Ovary (tissue), 9 donors: Measurements from ENCODE around the gene STX5. TPM values are rescaled to one million over a fixed set of nuclear protein-coding genes. Genes with fewer than 3 reads are reported as not detected.
"Not testable (repeated sequence)": the region's sequence is repeated elsewhere in the genome, so short reads cannot be mapped to it uniquely, and the experiment has no call there.

Experiments used
- DNase-seq, 5 donors: peaks; one replicate each; pipeline ENCODE4 v3.0.0-alpha.2; 2019 to 2020
- H3K27ac ChIP-seq, 2 donors: fragments of 200-600 bp; one replicate each; pipeline versions ENCODE4 v1.5.1 to v1.8.0; 2019 to 2022
- H3K27me3 ChIP-seq: fragments of 200-600 bp; one replicate; pipeline ENCODE4 v1.8.0; 2022
- H3K36me3 ChIP-seq: fragments of 200-600 bp; sonication (generic); one replicate; pipeline ENCODE4 v1.5.1; 2019
- H3K4me1 ChIP-seq: one replicate; pipeline ENCODE4 v1.8.1; 2013; ENCODE audit warnings: mild to moderate bottlenecking, moderate library complexity; ENCODE audit not compliant: insufficient read depth
- H3K4me3 ChIP-seq: fragments of 200-600 bp; sonication (generic); one replicate; pipeline ENCODE4 v1.5.1; 2017
- H3K9me3 ChIP-seq, 2 donors: fragments of 200-600 bp in 1 of 2; sonication (generic) in 1 of 2; one replicate each; pipeline versions ENCODE4 v1.5.1 to v1.8.1; 2013 to 2019; ENCODE audit warnings: mild to moderate bottlenecking in 1 of 2, moderate library complexity in 1 of 2
- EP300 ChIP-seq: sonication (generic); formaldehyde crosslinking; IDR thresholded peaks from one replicate; pipeline ENCODE4 v1.6.1; 2017; ENCODE audit warnings: antibody characterized with exemption
- POLR2A ChIP-seq: fragments of 450-650 bp; IDR thresholded peaks from one replicate; pipeline ENCODE4 v1.6.1; 2017; ENCODE audit warnings: antibody characterized with exemption, mild to moderate bottlenecking, moderate library complexity
- WGBS, 3 donors: extraction: QIAGEN DNeasy Blood & Tissue Kit in 1 of 3; methylation state at CpG; one replicate each; pipeline versions ENCODE4 v1.1.5 to v1.1.7; 2013 to 2017; 5-methylcytosine and 5-hydroxymethylcytosine counted together
- intact Hi-C, 4 donors: fragments of 100-400 bp; cut with DNase I; formaldehyde crosslinking; loops; one replicate each; pipeline versions ENCODE4 v1.11.0 to v1.15.1; 2022 to 2023
- polyA plus RNA-seq, 2 donors: library from polyadenylated mRNA; stranded (reverse); fragments of 200-250 nt in 1 of 2; fragments of 350-450 nt in 1 of 2; fragmentation: Illumina TruSeq in 1 of 2; extraction: RNeasy Lipid Tissue Mini Kit (QIAGEN cat#74804) in 1 of 2; gene quantifications; one replicate each; pipeline ENCODE4 v1.2.3, GENCODE V29; 2013 to 2014
- total RNA-seq, 7 donors: library from RNA; depleted of rRNA in 2 of 7; stranded (reverse); fragments of >200 nt in 2 of 7; fragmentation: NEBNext Ultra II Directional in 3 of 7; extraction: Animal tissue kit (Norgen Biotek cat#: 25700) in 3 of 7; gene quantifications; one replicate each; pipeline versions ENCODE4 v1.1.0 to v1.2.4, GENCODE V29; 2016 to 2023
- TF ChIP-seq, protein P1 (sequence below), 3 donors: fragments of 450-650 bp in 2 of 3; fragments of 200-600 bp in 1 of 3; IDR thresholded peaks; one replicate each; pipeline versions ENCODE4 v1.5.1 to v1.8.0; 2016 to 2022; ENCODE audit warnings: antibody characterized with exemption in 3 of 3, mild to moderate bottlenecking in 1 of 3
- donor health status: DM: no; HTN: no; CAD: no; lungs with moderate emphysema.
- donor health status: DM: no; HTN: no; CAD: no.
- donor health status: Bipolar disorder and iron deficiency.
- donor health status: DM: yes; HTN: yes; CAD: no.
- donor health status: DM: no; HTN: no; CAD: no.
- donor health status: DM: yes; HTN: yes; CAD: no.

STX5 gene
- total and polyA plus RNA-seq, 9 donors, result 33.2 to 60.7 (median 49.1) TPM

GRCh38 chr11:62844154-62844553, 12.3 kb upstream of the STX5 start:
- intact Hi-C loops, result loop anchor here in 1 of 4 donors (5.0 kb wide), 1 partner anchor 117 kb away; the partner anchor contains the start of genes HNRNPUL2 and TTC9C
- Histone ChIP-seq H3K9me3 (no peaks in the 10 kb centered on the region), H3K27ac (no peak overlapping the region), H3K27me3 (no peaks in the 10 kb centered on the region), H3K36me3 (no peaks in the 10 kb centered on the region), H3K4me1 (no peaks in the 10 kb centered on the region), H3K4me3 (no peak overlapping the region)
- TF ChIP-seq, protein P1, sequence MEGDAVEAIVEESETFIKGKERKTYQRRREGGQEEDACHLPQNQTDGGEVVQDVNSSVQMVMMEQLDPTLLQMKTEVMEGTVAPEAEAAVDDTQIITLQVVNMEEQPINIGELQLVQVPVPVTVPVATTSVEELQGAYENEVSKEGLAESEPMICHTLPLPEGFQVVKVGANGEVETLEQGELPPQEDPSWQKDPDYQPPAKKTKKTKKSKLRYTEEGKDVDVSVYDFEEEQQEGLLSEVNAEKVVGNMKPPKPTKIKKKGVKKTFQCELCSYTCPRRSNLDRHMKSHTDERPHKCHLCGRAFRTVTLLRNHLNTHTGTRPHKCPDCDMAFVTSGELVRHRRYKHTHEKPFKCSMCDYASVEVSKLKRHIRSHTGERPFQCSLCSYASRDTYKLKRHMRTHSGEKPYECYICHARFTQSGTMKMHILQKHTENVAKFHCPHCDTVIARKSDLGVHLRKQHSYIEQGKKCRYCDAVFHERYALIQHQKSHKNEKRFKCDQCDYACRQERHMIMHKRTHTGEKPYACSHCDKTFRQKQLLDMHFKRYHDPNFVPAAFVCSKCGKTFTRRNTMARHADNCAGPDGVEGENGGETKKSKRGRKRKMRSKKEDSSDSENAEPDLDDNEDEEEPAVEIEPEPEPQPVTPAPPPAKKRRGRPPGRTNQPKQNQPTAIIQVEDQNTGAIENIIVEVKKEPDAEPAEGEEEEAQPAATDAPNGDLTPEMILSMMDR (IDR thresholded peaks at IDR 0.05), result no peak
- no peak for TF ChIP-seq EP300
- no peak for TF ChIP-seq POLR2A
- 94 to 95% (median 95%) methylated on average over 3 of the region's 3 CpGs for WGBS, 3 donors
- DNase-seq, result no peak

DNA sequence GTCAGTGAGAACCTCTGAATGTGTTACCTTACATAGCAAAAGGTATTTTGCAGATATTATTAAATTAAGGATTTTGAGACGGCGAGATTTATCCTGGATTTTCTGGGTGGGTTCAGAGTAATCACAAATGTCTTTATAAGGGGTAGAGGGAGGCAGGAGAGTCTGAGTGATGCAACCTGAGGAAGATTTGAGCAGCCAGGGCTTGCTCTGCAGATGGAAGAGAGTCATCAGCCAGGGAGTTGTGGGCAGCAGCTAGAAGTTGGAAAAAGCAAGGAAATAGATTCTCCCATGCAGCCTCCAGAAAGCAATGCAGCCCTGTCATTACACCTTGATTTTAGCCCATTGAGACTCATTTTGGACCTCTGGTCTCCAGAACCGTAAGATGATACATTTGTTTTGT, 11.6 kb upstream of the STX5 start:
- H3K4me1 ChIP-seq, result no peaks in the 10 kb centered on the region
- TF ChIP-seq, protein P1 (IDR thresholded peaks at IDR 0.05), result no peak
- TF ChIP-seq EP300 (no peak), POLR2A (no peak)
- H3K4me3 ChIP-seq, result no peak overlapping the region
- intact Hi-C loops, result loop anchor here in 1 of 4 donors (5.0 kb wide), 1 partner anchor 116 kb away; the partner anchor contains the start of genes HNRNPUL2 and TTC9C
- H3K27ac ChIP-seq, result no peak overlapping the region
- WGBS, 3 donors, result 91 to 96% (median 95%) methylated on average over 3 of the region's 3 CpGs
- H3K9me3 ChIP-seq, result no peaks in the 10 kb centered on the region
- no peak for DNase-seq
- no peaks in the 10 kb centered on the region for H3K36me3 ChIP-seq
- H3K27me3 ChIP-seq, result no peaks in the 10 kb centered on the region

DNA sequence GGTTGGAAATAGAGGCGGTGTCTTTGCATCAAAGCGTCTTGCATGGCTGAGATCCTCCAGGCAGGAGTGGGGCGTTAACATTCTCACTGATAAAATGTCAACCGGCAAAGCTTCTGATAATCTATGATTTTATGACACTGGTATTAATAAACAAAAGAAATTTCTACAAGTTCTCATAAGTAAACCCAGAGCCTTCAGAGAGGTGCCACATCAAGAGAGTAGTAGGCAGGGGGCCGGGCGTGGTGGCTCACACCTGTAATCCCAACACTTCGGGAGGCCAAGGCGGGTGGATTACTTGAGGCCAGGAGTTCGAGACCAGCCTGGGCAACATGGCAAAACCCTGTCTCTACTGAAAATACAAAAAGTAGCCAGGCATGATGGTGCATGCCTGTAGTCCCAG, 11.0 kb upstream of the STX5 start:
- H3K36me3 ChIP-seq, H3K4me1 ChIP-seq, H3K9me3 ChIP-seq, H3K4me3 ChIP-seq, DNase-seq, H3K27me3 ChIP-seq: not testable (repeated sequence)
- intact Hi-C loops, result loop anchor here in 1 of 4 donors (5.0 kb wide), 1 partner anchor 116 kb away; the partner anchor contains the start of genes HNRNPUL2 and TTC9C
- WGBS, 3 donors, result 80 to 85% (median 81%) methylated on average over 9 of the region's 9 CpGs
- H3K27ac ChIP-seq, result peak overlapping the region; percentile 95 to 98

DNA sequence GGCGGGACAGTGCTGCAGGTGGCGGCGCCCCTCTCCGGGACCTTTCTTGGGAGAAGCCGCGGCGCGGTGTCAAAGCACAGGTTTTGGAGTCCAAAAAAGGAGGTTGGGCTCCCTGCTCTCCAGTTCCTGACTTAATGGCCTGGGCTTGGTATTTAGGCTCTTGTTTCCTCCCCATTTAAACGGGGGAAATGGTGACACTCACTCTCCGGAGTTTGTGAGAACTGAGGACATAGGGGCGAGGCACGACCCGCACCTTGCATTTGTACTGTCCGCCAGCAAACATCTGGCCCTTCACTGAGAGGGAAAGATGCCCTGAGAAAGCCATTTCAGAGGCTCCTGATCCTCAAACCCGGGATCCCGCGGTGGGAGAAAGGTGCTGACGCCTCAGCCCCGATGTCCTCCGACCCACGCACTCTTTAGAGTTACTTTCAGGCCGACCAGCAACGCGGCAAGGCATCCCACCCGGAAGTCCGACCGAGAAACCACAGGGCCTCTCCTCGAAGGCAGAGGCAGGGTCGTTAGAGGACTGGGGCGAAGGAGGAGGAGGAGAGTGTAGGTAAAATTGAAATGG, 10.4 kb upstream of the STX5 start:
- no peaks in the 10 kb centered on the region for H3K4me1 ChIP-seq
- no peaks in the 10 kb centered on the region for H3K9me3 ChIP-seq
- H3K4me3 ChIP-seq, result peak overlapping the region; percentile 48
- intact Hi-C loops, result loop anchor here in 1 of 4 donors (5.0 kb wide), 1 partner anchor 115 kb away; the partner anchor contains the start of genes HNRNPUL2 and TTC9C
- H3K27me3 ChIP-seq, result no peaks in the 10 kb centered on the region
- no peaks in the 10 kb centered on the region for H3K36me3 ChIP-seq
- WGBS, 3 donors, result 7% methylated on average over 30 of the region's 30 CpGs
- peak; percentile 44 to 83 (median 65) for DNase-seq
- H3K27ac ChIP-seq, result peak overlapping the region; percentile 95 to 98
- TF ChIP-seq EP300 (no peak), POLR2A (no peak)
- TF ChIP-seq, protein P1 (IDR thresholded peaks at IDR 0.05), result no peak
